Stimulated activated CD8-positive, alpha-beta memory T cell treated with anti-CD3 and anti-CD28 coated beads, Interleukin-2, amount 100 ng/mL, for 1 hour (primary cell): ENCODE results near the gene PCDHGA7.
"Not testable (repeated sequence)": the region's sequence is repeated elsewhere in the genome, so short reads cannot be mapped to it uniquely, and the experiment has no call there.

ENCODE experiments used
- DNase-seq, 2 donors: peaks; one replicate each; pipeline ENCODE4 v3.0.0-alpha.2; 2020; ENCODE audit warnings: low read depth in 2 of 2

The PCDHGA7 gene

DNA sequence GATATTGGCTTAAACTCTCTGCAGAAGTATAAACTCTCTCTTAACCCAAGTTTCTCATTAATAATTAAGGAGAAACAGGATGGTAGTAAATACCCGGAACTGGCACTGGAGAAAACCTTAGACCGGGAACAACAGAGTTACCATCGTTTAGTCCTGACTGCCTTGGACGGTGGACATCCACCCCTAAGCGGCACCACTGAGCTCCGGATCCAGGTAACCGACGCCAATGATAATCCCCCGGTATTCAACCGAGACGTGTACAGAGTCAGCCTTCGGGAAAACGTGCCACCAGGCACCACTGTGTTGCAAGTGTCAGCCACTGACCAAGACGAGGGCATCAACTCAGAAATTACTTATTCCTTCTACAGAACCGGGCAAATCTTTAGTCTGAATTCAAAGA lies 16.1 kb downstream of the PCDHGA7 start:
- no peak for DNase-seq

DNA sequence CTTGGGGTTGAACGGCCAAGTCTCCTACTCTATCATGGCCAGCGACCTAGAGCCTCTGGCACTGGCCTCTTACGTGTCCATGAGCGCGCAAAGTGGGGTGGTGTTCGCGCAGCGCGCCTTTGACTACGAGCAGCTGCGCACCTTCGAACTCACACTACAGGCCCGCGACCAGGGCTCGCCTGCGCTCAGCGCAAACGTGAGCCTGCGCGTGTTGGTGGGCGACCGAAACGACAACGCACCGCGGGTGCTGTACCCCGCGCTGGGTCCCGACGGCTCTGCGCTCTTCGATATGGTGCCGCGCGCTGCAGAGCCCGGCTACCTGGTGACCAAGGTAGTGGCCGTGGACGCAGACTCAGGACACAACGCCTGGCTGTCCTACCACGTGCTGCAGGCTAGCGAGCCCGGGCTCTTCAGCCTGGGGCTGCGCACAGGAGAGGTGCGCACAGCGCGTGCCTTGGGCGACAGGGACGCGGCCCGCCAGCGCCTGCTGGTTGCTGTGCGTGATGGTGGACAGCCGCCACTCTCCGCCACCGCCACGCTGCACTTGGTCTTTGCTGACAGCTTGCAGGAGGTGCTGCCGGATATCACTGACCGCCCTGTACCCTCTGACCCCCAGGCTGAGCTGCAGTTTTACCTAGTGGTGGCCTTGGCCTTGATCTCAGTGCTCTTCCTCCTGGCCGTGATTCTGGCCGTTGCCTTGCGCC lies 17.2 kb downstream of the PCDHGA7 start:
- no peak for DNase-seq

DNA sequence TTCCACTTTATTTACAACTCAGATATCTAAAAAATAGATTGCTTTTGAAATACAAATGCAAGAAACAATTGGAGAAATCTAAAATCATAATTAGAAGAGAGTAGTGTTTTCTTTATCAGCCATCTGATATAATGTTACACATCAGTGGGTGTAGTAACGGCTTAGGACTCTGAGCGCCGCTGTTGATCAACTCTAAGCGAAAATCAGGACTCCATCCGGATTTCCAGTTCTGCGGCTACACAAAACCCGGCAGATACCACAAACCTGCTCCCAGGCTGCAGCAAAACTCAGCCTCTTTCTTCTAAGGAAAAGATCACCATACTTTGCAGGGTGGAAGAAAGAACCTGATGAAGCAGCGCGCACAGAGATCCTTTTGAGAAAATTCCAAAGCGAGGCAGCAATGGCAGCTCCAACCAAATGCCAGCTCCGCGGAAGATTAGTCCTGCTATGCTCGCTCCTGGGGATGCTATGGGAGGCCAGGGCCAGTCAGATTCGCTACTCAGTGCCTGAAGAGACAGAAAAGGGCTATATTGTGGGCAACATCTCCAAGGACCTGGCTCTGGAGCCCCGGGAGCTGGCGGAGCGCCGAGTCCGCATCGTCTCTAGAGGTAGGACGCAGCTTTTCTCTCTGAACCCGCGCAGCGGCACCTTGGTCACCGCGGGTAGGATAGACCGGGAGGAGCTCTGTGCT lies 20.2 kb downstream of the PCDHGA7 start, which contains the start of gene PCDHGA9:
PCDHGA9 (plus strand) TSS at position 226 of the 691 bp plus-strand sequence; CDS start at position 401, 175 bp downstream.
- no peak for DNase-seq

DNA sequence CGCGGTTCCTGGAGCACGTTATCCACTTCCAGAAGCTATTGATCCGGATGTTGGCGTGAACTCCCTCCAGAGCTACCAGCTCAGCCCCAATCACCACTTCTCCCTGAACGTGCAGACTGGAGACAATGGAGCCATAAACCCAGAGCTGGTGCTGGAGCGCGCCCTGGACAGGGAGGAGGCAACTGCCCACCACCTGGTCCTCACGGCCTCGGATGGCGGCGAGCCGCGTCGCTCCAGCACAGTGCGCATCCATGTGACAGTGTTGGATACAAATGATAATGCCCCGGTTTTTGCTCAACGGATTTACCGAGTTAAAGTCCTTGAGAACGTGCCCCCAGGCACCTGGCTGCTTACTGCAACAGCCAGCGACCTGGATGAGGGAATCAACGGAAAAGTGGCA lies 20.8 kb downstream of the PCDHGA7 start:
- no peak for DNase-seq

- not testable (repeated sequence) for DNase-seq
These were observed 25.4 kb downstream of the PCDHGA7 start, which contains the start of gene PCDHGB6 for GRCh38 chr5:141407790-141408505. Gene PCDHGB6, plus strand, starts transcription at chr5:141408021. Its CDS starts 182 bp downstream, at chr5:141408203.

DNA sequence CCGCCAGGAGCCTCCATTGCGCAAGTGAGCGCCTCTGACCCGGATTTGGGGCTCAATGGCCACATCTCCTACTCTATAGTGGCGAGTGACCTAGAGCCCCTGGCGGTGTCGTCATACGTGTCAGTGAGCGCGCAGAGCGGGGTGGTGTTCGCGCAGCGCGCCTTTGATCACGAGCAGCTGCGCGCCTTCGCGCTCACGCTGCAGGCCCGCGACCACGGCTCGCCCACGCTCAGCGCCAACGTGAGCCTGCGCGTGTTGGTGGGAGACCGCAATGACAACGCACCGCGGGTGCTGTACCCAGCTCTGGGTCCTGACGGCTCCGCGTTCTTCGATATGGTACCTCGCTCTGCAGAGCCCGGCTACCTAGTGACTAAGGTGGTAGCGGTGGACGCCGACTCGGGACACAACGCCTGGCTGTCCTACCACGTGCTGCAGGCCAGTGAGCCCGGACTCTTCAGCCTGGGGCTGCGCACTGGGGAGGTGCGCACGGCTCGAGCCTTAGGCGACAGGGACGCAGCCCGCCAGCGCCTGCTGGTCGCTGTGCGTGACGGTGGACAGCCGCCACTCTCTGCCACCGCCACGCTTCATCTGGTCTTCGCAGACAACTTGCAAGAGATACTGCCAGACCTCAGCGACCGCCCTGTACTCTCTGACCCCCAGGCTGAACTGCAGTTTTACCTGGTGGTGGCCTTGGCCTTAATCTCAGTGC lies 27.2 kb downstream of the PCDHGA7 start:
- no peak for DNase-seq

- DNase-seq: no peak
These were observed 29.0 kb downstream of the PCDHGA7 start for GRCh38 chr5:141411575-141411974.

DNA sequence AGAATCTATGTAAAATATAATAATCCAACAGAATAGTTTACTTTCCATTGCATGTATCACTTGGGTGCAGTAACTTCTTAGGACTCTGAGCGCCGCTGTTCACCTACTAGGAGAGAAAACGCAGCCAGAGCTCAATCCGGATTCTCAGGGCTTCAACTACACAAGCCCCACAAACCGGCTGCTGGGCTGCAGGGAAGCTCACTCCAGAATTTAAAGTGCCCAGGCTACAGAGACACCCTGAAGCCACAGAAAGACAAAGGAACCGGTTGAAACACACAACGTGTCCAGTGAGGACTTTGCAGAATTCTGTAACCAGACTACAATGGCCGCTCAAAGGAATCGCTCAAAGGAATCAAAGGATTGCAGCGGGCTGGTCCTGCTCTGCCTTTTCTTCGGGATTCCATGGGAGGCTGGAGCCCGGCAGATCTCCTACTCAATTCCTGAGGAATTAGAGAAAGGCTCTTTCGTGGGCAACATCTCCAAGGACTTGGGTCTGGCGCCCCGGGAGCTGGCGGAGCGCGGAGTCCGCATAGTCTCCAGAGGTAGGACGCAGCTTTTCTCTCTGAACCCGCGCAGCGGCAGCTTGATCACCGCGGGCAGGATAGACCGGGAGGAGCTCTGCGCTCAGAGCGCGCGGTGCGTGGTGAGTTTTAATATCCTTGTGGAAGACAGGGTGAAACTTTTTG lies 30.5 kb downstream of the PCDHGA7 start, which contains the start of gene PCDHGA10:
PCDHGA10 (plus strand) TSS at position 134 of the 686 bp plus-strand sequence; CDS start at position 323, 189 bp downstream.
- DNase-seq: peak in 1 of 2 donors; percentile 22

DNA sequence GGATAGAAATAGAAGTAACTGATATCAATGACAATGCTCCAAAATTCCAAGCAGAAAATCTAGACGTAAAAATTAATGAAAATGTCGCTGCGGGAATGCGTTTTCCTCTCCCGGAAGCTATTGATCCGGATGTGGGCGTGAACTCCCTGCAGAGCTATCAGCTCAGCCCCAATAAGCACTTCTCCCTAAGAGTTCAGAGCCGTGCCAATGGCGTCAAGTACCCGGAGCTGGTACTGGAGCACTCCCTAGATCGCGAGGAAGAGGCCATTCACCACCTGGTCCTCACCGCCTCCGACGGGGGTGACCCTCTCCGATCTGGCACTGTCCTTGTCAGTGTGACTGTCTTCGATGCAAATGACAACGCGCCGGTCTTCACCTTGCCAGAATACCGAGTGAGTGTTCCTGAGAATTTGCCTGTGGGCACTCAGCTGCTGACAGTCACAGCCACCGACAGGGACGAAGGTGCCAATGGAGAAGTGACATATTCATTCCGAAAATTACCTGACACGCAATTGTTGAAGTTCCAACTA lies 31.1 kb downstream of the PCDHGA7 start:
- no peak for DNase-seq

DNA sequence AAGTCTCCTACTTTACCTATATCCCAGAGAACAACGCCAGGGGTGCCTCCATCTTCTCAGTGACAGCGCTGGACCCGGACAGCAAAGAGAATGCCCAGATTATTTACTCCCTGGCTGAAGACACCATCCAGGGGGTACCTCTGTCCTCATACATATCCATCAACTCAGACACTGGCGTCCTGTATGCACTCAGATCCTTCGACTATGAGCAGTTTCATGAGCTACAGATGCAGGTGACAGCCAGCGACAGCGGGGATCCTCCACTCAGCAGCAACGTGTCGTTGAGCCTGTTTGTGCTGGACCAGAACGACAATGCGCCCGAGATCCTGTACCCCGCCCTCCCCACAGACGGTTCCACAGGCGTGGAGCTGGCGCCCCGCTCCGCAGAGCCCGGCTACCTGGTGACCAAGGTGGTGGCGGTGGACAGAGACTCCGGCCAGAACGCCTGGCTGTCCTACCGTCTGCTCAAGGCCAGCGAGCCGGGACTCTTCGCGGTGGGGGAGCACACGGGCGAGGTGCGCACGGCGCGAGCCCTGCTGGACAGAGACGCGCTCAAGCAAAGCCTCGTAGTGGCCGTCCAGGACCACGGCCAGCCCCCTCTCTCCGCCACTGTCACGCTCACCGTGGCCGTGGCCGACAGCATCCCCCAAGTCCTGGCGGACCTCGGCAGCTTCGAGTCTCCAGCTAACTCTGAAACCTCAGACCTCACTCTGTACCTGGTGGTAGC lies 32.2 kb downstream of the PCDHGA7 start:
- not testable (repeated sequence) for DNase-seq

DNA sequence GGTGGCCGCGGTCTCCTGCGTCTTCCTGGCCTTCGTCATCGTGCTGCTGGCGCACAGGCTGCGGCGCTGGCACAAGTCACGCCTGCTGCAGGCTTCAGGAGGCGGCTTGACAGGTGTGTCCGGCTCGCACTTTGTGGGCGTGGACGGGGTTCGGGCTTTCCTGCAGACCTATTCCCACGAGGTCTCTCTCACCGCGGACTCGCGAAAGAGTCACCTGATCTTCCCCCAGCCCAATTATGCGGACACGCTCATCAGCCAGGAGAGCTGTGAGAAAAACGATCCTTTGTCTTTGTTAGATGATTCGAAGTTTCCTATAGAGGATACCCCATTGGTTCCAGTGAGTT lies 32.7 kb downstream of the PCDHGA7 start:
- not testable (repeated sequence) for DNase-seq

DNA sequence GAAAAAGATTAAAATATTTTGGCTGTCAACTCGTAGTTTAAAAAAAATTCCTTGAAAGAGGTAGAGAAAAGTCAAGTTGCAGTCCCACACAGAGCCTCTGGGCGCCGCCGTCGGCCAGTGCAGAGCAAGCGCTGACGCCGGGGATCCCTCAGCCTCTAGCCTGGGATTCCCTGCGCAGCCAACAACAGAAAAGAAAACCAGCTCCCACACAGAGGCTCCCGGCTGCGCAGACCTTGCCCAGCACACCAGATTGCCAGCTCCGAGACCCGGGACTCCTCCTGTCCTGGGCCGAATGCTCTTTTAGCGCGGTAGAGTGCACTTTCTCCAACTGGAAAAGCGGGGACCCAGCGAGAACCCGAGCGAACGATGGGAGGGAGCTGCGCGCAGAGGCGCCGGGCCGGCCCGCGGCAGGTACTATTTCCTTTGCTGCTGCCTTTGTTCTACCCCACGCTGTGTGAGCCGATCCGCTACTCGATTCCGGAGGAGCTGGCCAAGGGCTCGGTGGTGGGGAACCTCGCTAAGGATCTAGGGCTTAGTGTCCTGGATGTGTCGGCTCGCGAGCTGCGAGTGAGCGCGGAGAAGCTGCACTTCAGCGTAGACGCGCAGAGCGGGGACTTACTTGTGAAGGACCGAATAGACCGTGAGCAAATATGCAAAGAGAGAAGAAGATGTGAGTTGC lies 35.1 kb downstream of the PCDHGA7 start, which contains the start of gene PCDHGB7:
PCDHGB7 (plus strand) TSS at position 184 of the 679 bp plus-strand sequence; CDS start at position 367, 183 bp downstream.
- not testable (repeated sequence) for DNase-seq

DNA sequence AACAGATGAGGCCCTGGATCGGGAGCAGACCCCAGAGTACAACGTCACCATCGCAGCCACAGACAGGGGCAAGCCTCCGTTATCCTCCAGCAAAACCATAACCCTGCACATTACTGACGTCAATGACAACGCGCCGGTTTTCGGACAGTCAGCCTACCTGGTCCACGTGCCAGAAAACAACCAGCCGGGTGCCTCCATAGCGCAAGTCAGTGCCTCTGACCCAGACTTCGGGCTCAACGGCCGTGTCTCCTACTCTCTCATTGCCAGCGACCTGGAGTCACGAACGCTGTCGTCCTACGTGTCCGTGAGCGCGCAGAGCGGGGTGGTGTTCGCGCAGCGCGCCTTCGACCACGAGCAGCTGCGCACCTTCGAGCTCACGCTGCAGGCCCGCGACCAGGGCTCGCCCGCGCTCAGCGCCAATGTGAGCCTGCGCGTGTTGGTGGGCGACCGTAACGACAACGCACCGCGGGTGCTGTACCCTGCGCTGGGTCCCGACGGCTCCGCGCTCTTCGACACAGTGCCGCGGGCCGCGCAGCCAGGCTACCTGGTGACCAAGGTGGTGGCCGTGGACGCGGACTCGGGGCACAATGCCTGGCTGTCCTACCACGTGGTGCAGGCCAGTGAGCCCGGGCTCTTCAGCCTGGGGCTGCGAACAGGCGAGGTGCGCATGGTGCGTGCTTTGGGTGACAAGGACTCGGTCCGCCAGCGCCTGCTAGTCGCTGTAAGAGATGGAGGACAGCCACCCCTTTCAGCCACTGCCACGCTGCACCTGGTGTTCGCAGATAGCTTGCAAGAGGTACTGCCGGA lies 36.7 kb downstream of the PCDHGA7 start:
- no peak for DNase-seq

DNA sequence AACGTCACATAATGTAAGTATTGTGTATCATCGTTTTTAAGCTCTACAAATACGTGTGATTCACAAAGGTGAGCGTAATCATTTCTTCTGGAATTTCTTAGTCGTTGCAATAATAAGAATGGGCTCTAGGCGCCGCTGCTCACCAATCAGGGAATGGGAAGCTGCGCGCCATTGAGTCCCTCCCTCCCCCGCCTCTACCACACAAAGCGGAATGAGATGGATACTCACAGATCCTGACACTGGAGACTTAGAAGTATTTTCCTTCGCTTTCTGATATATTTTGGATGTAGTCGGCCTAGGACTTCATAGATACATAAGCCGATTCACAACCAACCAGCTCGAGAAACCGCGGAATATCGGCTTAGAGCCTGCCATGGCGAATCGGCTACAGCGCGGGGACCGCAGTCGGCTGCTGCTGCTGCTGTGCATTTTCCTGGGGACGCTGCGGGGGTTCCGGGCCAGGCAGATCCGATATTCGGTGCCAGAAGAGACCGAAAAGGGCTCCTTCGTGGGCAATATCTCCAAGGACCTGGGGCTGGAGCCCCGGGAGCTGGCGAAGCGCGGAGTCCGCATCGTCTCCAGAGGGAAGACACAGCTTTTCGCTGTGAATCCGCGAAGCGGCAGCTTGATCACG lies 38.4 kb downstream of the PCDHGA7 start, which contains the start of gene PCDHGA11:
PCDHGA11 (plus strand) TSS at position 197 of the 634 bp plus-strand sequence; CDS start at position 374, 177 bp downstream.
- DNase-seq: no peak

- no peak for DNase-seq
These were observed 38.9 kb downstream of the PCDHGA7 start for GRCh38 chr5:141421489-141421855.

GRCh38 chr5:141422742-141423291 lies 40.3 kb downstream of the PCDHGA7 start:
- DNase-seq: no peak

DNA sequence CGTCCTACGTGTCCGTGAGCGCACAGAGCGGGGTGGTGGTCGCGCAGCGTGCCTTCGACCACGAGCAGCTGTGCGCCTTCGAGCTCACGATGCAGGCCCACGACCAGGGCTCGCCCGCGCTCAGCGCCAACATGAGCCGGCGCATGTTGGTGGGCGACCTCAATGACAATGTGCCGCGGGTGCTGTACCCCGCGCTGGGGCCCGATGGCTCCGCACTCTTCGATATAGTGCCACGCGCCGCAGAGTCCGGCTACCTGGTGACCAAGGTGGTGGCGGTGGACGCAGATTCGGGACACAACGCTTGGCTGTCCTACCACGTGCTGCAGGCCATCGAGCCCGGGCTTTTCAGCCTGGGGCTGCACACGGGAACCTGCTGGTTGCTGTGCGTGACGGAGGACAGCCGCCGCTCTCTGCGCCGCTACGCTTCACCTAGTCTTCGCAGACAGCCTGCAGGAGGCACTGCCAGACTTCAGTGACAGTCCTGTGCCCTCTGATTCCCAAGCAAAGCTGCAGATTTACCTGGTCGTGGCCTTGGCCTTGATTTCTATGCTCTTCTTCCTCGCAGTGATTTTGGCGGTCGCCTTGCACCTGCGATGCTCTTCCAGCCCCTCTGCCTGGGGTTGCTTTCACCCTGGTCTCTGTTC lies 45.4 kb downstream of the PCDHGA7 start:
- DNase-seq: no peak
